Caco-2 (cell line): ENCODE results near the gene THAP11. TPM values are rescaled to one million over a fixed set of nuclear protein-coding genes. Genes with fewer than 3 reads are reported as not detected.

ENCODE experiments used
- BruUV-seq: library from RNA; stranded (reverse); fragments of 400-500 nt; replicated peaks from 2 replicates; lab custom pipeline; 2021; lab: Mats Ljungman, UMichigan
- CTCF ChIA-PET: fragments of 300-600 bp; sonication (Branson Sonifier 250); formaldehyde crosslinking; loops from one replicate; lab custom pipeline; 2022; ENCODE audit warnings: antibody characterized with exemption; lab: Charles Lee
- POLR2A ChIA-PET: fragments of 300-600 bp; sonication (Branson Sonifier 250); formaldehyde crosslinking; loops from one replicate; lab custom pipeline; 2022; ENCODE audit warnings: antibody characterized with exemption; lab: Charles Lee
- DNase-seq, 2 experiments: peaks; one replicate each; pipeline versions ENCODE4 v3.0.0 to v3.0.0-alpha.2; 2020 to 2022
- H3K27me3 ChIP-seq: replicated peaks from 2 replicates; pipeline ENCODE4 v1.6.0; 2011; ENCODE audit warnings: low read length; ENCODE audit not compliant: control insufficient read depth, insufficient read depth
- H3K36me3 ChIP-seq: 2 replicates; pipeline ENCODE4 v1.5.1; 2011; ENCODE audit warnings: low read length; ENCODE audit not compliant: control insufficient read depth, insufficient read depth
- H3K4me1 ChIP-seq: fragments of 250-450 bp; sonication (Bioruptor Pico); 2 replicates; pipeline ENCODE4 v1.5.1; 2020; ENCODE audit warnings: mild to moderate bottlenecking
- H3K4me3 ChIP-seq: 2 replicates; pipeline ENCODE4 v1.5.1; 2011; ENCODE audit warnings: low read depth, mild to moderate bottlenecking, control low read depth, low read length
- H3K9me3 ChIP-seq: fragments of 250-450 bp; sonication (Bioruptor Pico); 2 replicates; pipeline ENCODE4 v1.5.1; 2020; ENCODE audit warnings: mild to moderate bottlenecking, moderate library complexity
- H3K27ac Mint-ChIP-seq: one replicate; pipeline ENCODE4 v1.8.0; 2022; ENCODE audit warnings: mixed read lengths; ENCODE audit not compliant: unreplicated experiment
- H3K27me3 Mint-ChIP-seq: one replicate; pipeline ENCODE4 v1.8.0; 2022; ENCODE audit warnings: mixed read lengths; ENCODE audit not compliant: insufficient read depth, unreplicated experiment
- H3K36me3 Mint-ChIP-seq: one replicate; pipeline ENCODE4 v1.8.0; 2022; ENCODE audit warnings: mild to moderate bottlenecking, mixed read lengths; ENCODE audit not compliant: insufficient read depth, unreplicated experiment
- H3K4me1 Mint-ChIP-seq: one replicate; pipeline ENCODE4 v1.8.0; 2022; ENCODE audit warnings: low read depth, mixed read lengths; ENCODE audit not compliant: unreplicated experiment
- H3K4me3 Mint-ChIP-seq: one replicate; pipeline ENCODE4 v1.8.0; 2022; ENCODE audit warnings: mild to moderate bottlenecking, moderate library complexity, mixed read lengths; ENCODE audit not compliant: unreplicated experiment
- H3K9me3 Mint-ChIP-seq: one replicate; pipeline ENCODE4 v1.8.0; 2022; ENCODE audit warnings: mixed read lengths; ENCODE audit not compliant: unreplicated experiment
- CTCF ChIP-seq, 2 experiments: fragments of 200-600 bp in 1 of 2; IDR thresholded peaks; 1 replicate in 1 of 2; 2 replicates in 1 of 2; pipeline versions ENCODE4 v1.5.1 to v1.8.0; 2011 to 2022; ENCODE audit warnings: antibody characterized with exemption in 1 of 2, control low read depth in 1 of 2, inconsistent platforms in 1 of 2, low read depth in 1 of 2, low read length in 1 of 2, mild to moderate bottlenecking in 1 of 2, moderate library complexity in 1 of 2; ENCODE audit not compliant: insufficient read depth in 1 of 2, severe bottlenecking in 1 of 2, unreplicated experiment in 1 of 2
- intact Hi-C: fragments of 100-400 bp; cut with micrococcal nuclease; formaldehyde crosslinking; loops from one replicate; pipeline ENCODE4 v1.10.0; 2022; ENCODE audit not compliant: unreplicated experiment
- total RNA-seq: library from RNA; stranded (reverse); gene quantifications from 2 replicates; pipeline ENCODE4 v1.2.3, GENCODE V29; 2022

THAP11 gene
- total RNA-seq, 1 experiment from 2014 or later = 46.8 TPM

GRCh38 chr16:67811899-67812298, 30.2 kb upstream of the THAP11 start:
- CTCF ChIA-PET = interaction anchor here (0.7 kb wide), 1 partner anchor 132 kb away, joined by 3 read pairs; no protein-coding TSS in a partner anchor
- no peak overlapping the region for H3K27ac Mint-ChIP-seq
- TF ChIP-seq CTCF (IDR thresholded peaks at IDR 0.05; ENCODE audit: insufficient read depth in 1 of 2, low read depth in 1 of 2, low read length in 1 of 2, severe bottlenecking in 1 of 2, unreplicated experiment in 1 of 2) = no peak

GRCh38 chr16:67814567-67814966, 27.6 kb upstream of the THAP11 start:
- Histone ChIP-seq H3K36me3 (no peaks in the 10 kb centered on the region), H3K27me3 (no peaks in the 10 kb centered on the region), H3K4me3 (no peak overlapping the region), H3K9me3 (no peaks in the 10 kb centered on the region), H3K4me1 (no peaks in the 10 kb centered on the region)
- Mint-ChIP-seq H3K27me3 (no peaks in the 10 kb centered on the region), H3K4me3 (no peak overlapping the region), H3K36me3 (no peaks in the 10 kb centered on the region), H3K27ac (no peak overlapping the region), H3K9me3 (no peaks in the 10 kb centered on the region), H3K4me1 (no peaks in the 10 kb centered on the region)
- no peak for TF ChIP-seq CTCF (IDR thresholded peaks at IDR 0.05; ENCODE audit: insufficient read depth in 1 of 2, low read depth in 1 of 2, low read length in 1 of 2, severe bottlenecking in 1 of 2, unreplicated experiment in 1 of 2)
- CTCF ChIA-PET = interaction anchor here (0.7 to 3.4 kb wide), 6 partner anchors 19 to 224 kb away, joined by 4 to 48 read pairs (median 8); no protein-coding TSS in a partner anchor
- intact Hi-C loops = no loop called here
- POLR2A ChIA-PET = interaction anchor here (0.7 to 1.3 kb wide), 2 partner anchors 56 to 96 kb away, joined by 3 to 4 read pairs; partner anchors contain the start of gene GFOD2
- DNase-seq = no peak
- BruUV-seq = no TSS peak

More at GRCh38 chr16:67811899-67812298, 30.2 kb upstream of the THAP11 start:
- no TSS peak for BruUV-seq
- POLR2A ChIA-PET = no interaction called here
- Mint-ChIP-seq H3K4me1 (no peaks in the 10 kb centered on the region), H3K9me3 (no peaks in the 10 kb centered on the region), H3K36me3 (peaks cover under 1% of the 10 kb centered on the region), H3K4me3 (no peak overlapping the region), H3K27me3 (no peaks in the 10 kb centered on the region)
- Histone ChIP-seq H3K27me3 (no peaks in the 10 kb centered on the region), H3K9me3 (no peaks in the 10 kb centered on the region), H3K36me3 (no peaks in the 10 kb centered on the region), H3K4me1 (no peaks in the 10 kb centered on the region), H3K4me3 (no peak overlapping the region)
- no peak for DNase-seq
- intact Hi-C loops = no loop called here

- Histone ChIP-seq H3K4me1 (no peaks in the 10 kb centered on the region), H3K9me3 (no peaks in the 10 kb centered on the region), H3K27me3 (no peaks in the 10 kb centered on the region), H3K36me3 (no peaks in the 10 kb centered on the region), H3K4me3 (no peak overlapping the region)
- no TSS peak for BruUV-seq
- no peaks in the 10 kb centered on the region for H3K27me3 Mint-ChIP-seq
- TF ChIP-seq CTCF (IDR thresholded peaks at IDR 0.05; ENCODE audit: insufficient read depth in 1 of 2, low read depth in 1 of 2, low read length in 1 of 2, severe bottlenecking in 1 of 2, unreplicated experiment in 1 of 2) = no peak
- POLR2A ChIA-PET = interaction anchor here (0.6 kb wide), 1 partner anchor 283 kb away, joined by 4 read pairs; no protein-coding TSS in a partner anchor
- H3K4me1 Mint-ChIP-seq = no peaks in the 10 kb centered on the region
- no peaks in the 10 kb centered on the region for H3K36me3 Mint-ChIP-seq
- intact Hi-C loops = no loop called here
- H3K4me3 Mint-ChIP-seq = no peak overlapping the region
- CTCF ChIA-PET = interaction anchor here (0.6 to 0.9 kb wide), 3 partner anchors 139 to 264 kb away, joined by 3 to 5 read pairs (median 4); no protein-coding TSS in a partner anchor
- no peaks in the 10 kb centered on the region for H3K9me3 Mint-ChIP-seq
- no peak for DNase-seq
- H3K27ac Mint-ChIP-seq = no peak overlapping the region
These were observed 21.4 kb upstream of the THAP11 start for GRCh38 chr16:67820608-67821259.
